CD14-positive monocyte (primary cell): ENCODE data around the gene ZDHHC11. TPM values are rescaled to one million over a fixed set of nuclear protein-coding genes. Genes with fewer than 3 reads are reported as not detected.

Experiments
- DNase-seq, 3 donors: peaks; one replicate each; pipeline ENCODE4 v3.0.0-alpha.2; 2011 to 2022
- H2AFZ ChIP-seq: 2 replicates; pipeline ENCODE4 v1.6.0; 2012; ENCODE audit warnings: mild to moderate bottlenecking, low read depth, low read length, inconsistent platforms; ENCODE audit not compliant: insufficient read depth, poor library complexity, severe bottlenecking
- H3K27ac ChIP-seq, 2 donors: 1 replicate in 1 of 2; 2 replicates in 1 of 2; pipeline ENCODE4 v1.5.1; 2012 to 2013; ENCODE audit warnings: low read length in 2 of 2, control low read depth in 1 of 2, inconsistent platforms in 1 of 2, low read depth in 1 of 2, mild to moderate bottlenecking in 1 of 2
- H3K27me3 ChIP-seq, 2 donors: one replicate each; pipeline versions ENCODE4 v1.6.0 to v1.6.1; 2011 to 2013; ENCODE audit warnings: low read length in 2 of 2; ENCODE audit not compliant: control insufficient read depth in 2 of 2, insufficient read depth in 2 of 2
- H3K36me3 ChIP-seq, 2 donors: replicated peaks in 1 of 2; 1 replicate in 1 of 2; 2 replicates in 1 of 2; pipeline versions ENCODE4 v1.5.1 to v1.6.1; 2012 to 2013; ENCODE audit warnings: low read length in 2 of 2, control low read depth in 1 of 2, inconsistent platforms in 1 of 2, mild to moderate bottlenecking in 1 of 2; ENCODE audit not compliant: insufficient read depth in 2 of 2, control insufficient read depth in 1 of 2
- H3K4me1 ChIP-seq, 2 donors: 1 replicate in 1 of 2; 2 replicates in 1 of 2; pipeline versions ENCODE4 v1.5.1 to v1.6.1; 2012 to 2013; ENCODE audit warnings: low read length in 2 of 2, control low read depth in 1 of 2, inconsistent platforms in 1 of 2, mild to moderate bottlenecking in 1 of 2, moderate library complexity in 1 of 2; ENCODE audit not compliant: insufficient read depth in 2 of 2, control insufficient read depth in 1 of 2
- H3K4me2 ChIP-seq: replicated peaks from 2 replicates; pipeline ENCODE3; 2012; ENCODE audit warnings: low read length, moderate library complexity, mild to moderate bottlenecking; ENCODE audit not compliant: poor library complexity, severe bottlenecking; ENCODE audit errors: extremely low read depth
- H3K4me3 ChIP-seq, 3 experiments: fragments of 200-600 bp in 1 of 3; sonication (generic) in 1 of 3; replicated peaks in 1 of 3; 1 replicate in 2 of 3; 2 replicates in 1 of 3; pipeline ENCODE4 v1.5.1; 2011 to 2013; ENCODE audit warnings: low read length in 3 of 3, mild to moderate bottlenecking in 3 of 3, control low read depth in 2 of 3, low read depth in 2 of 3, inconsistent platforms in 1 of 3, moderate library complexity in 1 of 3
- H3K79me2 ChIP-seq: 2 replicates; pipeline ENCODE4 v1.6.0; 2012; ENCODE audit warnings: mild to moderate bottlenecking, control low read depth, inconsistent platforms, low read length, moderate library complexity; ENCODE audit not compliant: insufficient read depth
- H3K9ac ChIP-seq: 2 replicates; pipeline ENCODE4 v1.6.0; 2017; ENCODE audit warnings: low read length, mild to moderate bottlenecking; ENCODE audit not compliant: insufficient read depth, poor library complexity, severe bottlenecking
- H3K9me3 ChIP-seq, 2 donors: replicated peaks in 1 of 2; 1 replicate in 1 of 2; 2 replicates in 1 of 2; pipeline versions ENCODE4 v1.5.1 to v1.6.1; 2012 to 2013; ENCODE audit warnings: low read length in 2 of 2, control low read depth in 1 of 2; ENCODE audit not compliant: control insufficient read depth in 1 of 2, insufficient read depth in 1 of 2
- H4K20me1 ChIP-seq: 2 replicates; pipeline ENCODE4 v1.6.0; 2012; ENCODE audit warnings: mild to moderate bottlenecking, low read length, control low read depth, moderate library complexity; ENCODE audit not compliant: insufficient read depth
- H3K27ac Mint-ChIP-seq, 7 donors: one replicate each; pipeline ENCODE4 v1.8.0; 2020; ENCODE audit warnings: mild to moderate bottlenecking in 7 of 7, mixed read lengths in 7 of 7, moderate library complexity in 6 of 7, inconsistent platforms in 2 of 7
- H3K27me3 Mint-ChIP-seq, 3 donors: one replicate each; pipeline ENCODE4 v1.8.0; 2021 to 2022; ENCODE audit warnings: low read depth in 3 of 3, mild to moderate bottlenecking in 3 of 3, mixed read lengths in 3 of 3, moderate library complexity in 3 of 3, inconsistent platforms in 1 of 3
- H3K36me3 Mint-ChIP-seq, 2 donors: one replicate each; pipeline ENCODE4 v1.8.0; 2020; ENCODE audit warnings: mixed read lengths in 2 of 2, inconsistent platforms in 1 of 2, mild to moderate bottlenecking in 1 of 2
- H3K4me1 Mint-ChIP-seq: one replicate; pipeline ENCODE4 v1.8.0; 2020; ENCODE audit warnings: mild to moderate bottlenecking, mixed read lengths
- H3K4me3 Mint-ChIP-seq, 2 donors: one replicate each; pipeline ENCODE4 v1.8.0; 2020; ENCODE audit warnings: mild to moderate bottlenecking in 2 of 2, mixed read lengths in 2 of 2, moderate library complexity in 1 of 2
- H3K9me3 Mint-ChIP-seq, 7 donors: one replicate each; pipeline ENCODE4 v1.8.0; 2020 to 2022; ENCODE audit warnings: mixed read lengths in 7 of 7, mild to moderate bottlenecking in 6 of 7, moderate library complexity in 6 of 7, inconsistent platforms in 2 of 7
- WGBS: methylation state at CpG from one replicate; pipeline ENCODE4 v1.1.5; 2013; ENCODE audit warnings: missing lambda C conversion rate; ENCODE audit not compliant: insufficient coverage; 5-methylcytosine and 5-hydroxymethylcytosine counted together
- intact Hi-C, 2 donors: fragments of 100-400 bp; cut with micrococcal nuclease; formaldehyde crosslinking; loops; one replicate each; pipeline versions ENCODE4 v1.15.0 to v1.15.1; 2023
- polyA plus RNA-seq, 3 donors: library from polyadenylated mRNA; depleted of rRNA in 1 of 3; unstranded in 2 of 3; stranded (reverse) in 1 of 3; fragments of 300-500 nt in 2 of 3; fragments of >200 nt in 1 of 3; fragmentation: Illumina TruSeq in 2 of 3; gene quantifications; 1 replicate in 2 of 3; 2 replicates in 1 of 3; pipeline ENCODE4 v1.2.3, GENCODE V29; 2012 to 2021
- TF ChIP-seq, protein P1 (sequence below): fragments of 200-600 bp; IDR thresholded peaks from one replicate; pipeline ENCODE4 v1.8.0; 2022; ENCODE audit warnings: antibody characterized with exemption, mild to moderate bottlenecking

Gene ZDHHC11
- polyA plus RNA-seq, 3 donors: 1.8 TPM; not detected in 2

DNA sequence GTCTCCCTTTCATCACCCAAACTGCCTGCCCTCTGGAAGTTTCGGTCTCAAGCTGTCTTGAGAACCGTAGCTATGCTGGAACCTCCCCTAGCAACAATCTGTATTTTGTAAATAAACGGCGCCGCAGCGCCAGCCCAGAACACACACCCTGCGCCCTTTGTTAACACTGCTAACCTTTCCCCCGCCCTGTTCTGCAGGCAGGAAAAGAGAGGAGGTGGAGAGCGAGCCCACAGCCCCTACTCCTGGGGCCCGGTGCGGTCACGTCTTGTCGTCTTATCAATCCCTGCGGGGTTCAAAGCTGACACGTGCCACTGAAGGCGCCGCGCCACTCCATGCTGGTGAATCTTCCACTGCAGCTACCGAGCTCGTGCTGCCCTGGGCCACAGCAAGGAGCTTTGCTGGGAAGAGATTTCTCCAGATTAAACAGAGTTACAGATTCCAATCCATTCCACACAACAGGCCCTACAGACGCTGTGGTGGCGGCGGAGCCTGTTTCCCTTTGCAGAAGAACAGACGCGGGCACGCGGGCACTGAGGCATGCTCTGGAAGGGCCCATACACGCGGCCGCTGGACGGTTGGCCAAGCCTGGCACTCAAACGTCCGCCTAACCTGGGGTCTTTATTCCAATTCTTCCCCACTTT lies 91.6 kb downstream of the ZDHHC11 start:
- Histone ChIP-seq H3K9ac (no peak overlapping the region), H4K20me1 (no peaks in the 10 kb centered on the region), H3K9me3 (no peaks in the 10 kb centered on the region), H3K4me3 (no peak overlapping the region), H2AFZ (no peak overlapping the region), H3K27me3 (no peaks in the 10 kb centered on the region), H3K4me1 (no peaks in the 10 kb centered on the region), H3K4me2 (no peak overlapping the region), H3K27ac (no peak overlapping the region), H3K36me3 (no peaks in the 10 kb centered on the region), H3K79me2 (no peaks in the 10 kb centered on the region)
- no peak overlapping the region for H3K27ac Mint-ChIP-seq
- peaks cover 0 to 14% (median 8%) of the 10 kb centered on the region in 3 donors for H3K27me3 Mint-ChIP-seq
- peaks cover 0 to 1% (median 0%) of the 10 kb centered on the region in 7 donors for H3K9me3 Mint-ChIP-seq
- no peaks in the 10 kb centered on the region for H3K4me1 Mint-ChIP-seq
- no peaks in the 10 kb centered on the region for H3K36me3 Mint-ChIP-seq
- 72% methylated on average over 22 of the region's 33 CpGs for WGBS
- no peak overlapping the region for H3K4me3 Mint-ChIP-seq
- intact Hi-C loops: no loop called here
- TF ChIP-seq, protein P1, sequence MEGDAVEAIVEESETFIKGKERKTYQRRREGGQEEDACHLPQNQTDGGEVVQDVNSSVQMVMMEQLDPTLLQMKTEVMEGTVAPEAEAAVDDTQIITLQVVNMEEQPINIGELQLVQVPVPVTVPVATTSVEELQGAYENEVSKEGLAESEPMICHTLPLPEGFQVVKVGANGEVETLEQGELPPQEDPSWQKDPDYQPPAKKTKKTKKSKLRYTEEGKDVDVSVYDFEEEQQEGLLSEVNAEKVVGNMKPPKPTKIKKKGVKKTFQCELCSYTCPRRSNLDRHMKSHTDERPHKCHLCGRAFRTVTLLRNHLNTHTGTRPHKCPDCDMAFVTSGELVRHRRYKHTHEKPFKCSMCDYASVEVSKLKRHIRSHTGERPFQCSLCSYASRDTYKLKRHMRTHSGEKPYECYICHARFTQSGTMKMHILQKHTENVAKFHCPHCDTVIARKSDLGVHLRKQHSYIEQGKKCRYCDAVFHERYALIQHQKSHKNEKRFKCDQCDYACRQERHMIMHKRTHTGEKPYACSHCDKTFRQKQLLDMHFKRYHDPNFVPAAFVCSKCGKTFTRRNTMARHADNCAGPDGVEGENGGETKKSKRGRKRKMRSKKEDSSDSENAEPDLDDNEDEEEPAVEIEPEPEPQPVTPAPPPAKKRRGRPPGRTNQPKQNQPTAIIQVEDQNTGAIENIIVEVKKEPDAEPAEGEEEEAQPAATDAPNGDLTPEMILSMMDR: no peak
- DNase-seq: no peak

DNA sequence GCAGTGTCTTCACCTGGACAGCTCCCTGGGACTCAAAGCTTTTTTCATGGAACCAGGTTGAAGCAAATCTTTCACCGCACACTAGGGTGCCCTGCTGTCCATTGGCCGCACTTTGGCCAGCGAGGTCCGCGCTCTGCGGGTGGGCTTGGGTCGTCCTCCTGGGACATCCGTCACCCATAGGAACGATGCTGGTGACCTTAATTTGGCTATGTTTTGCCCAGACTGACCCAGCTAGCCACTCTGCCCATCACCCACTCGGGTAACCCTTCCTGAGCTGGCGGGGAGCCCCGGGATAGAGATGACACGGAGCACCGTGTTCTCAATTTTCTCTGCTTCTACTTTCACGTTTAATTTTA lies 92.1 kb downstream of the ZDHHC11 start:
- Histone ChIP-seq H3K79me2 (no peaks in the 10 kb centered on the region), H4K20me1 (no peaks in the 10 kb centered on the region), H3K36me3 (no peaks in the 10 kb centered on the region), H3K4me1 (no peaks in the 10 kb centered on the region), H2AFZ (no peak overlapping the region), H3K4me2 (no peak overlapping the region), H3K9ac (no peak overlapping the region), H3K9me3 (no peaks in the 10 kb centered on the region), H3K27me3 (no peaks in the 10 kb centered on the region), H3K27ac (no peak overlapping the region), H3K4me3 (no peak overlapping the region)
- WGBS: 91% methylated on average over 9 of the region's 15 CpGs
- intact Hi-C loops: no loop called here
- Mint-ChIP-seq H3K36me3 (no peaks in the 10 kb centered on the region), H3K4me1 (no peaks in the 10 kb centered on the region), H3K27ac (no peak overlapping the region), H3K27me3 (peaks cover 0 to 14% (median 8%) of the 10 kb centered on the region in 3 donors), H3K9me3 (peaks cover 0 to 1% (median 0%) of the 10 kb centered on the region in 7 donors), H3K4me3 (no peak overlapping the region)
- TF ChIP-seq, protein P1: no peak
- DNase-seq: no peak
